ENCODE results near the gene HPS6.

- no peak for TF ChIP-seq RAD21 (IDR thresholded peaks at IDR 0.05; ENCODE audit: low read depth)
- TF ChIP-seq EZH2phosphoT487 (IDR thresholded peaks at IDR 0.05; ENCODE audit: borderline replicate concordance), result no peak
- TF ChIP-seq CTCF (IDR thresholded peaks at IDR 0.05 in 2 of 3, conservative IDR thresholded peaks at IDR 0.05 in 1 of 3; ENCODE audit: borderline replicate concordance in 1 of 3, insufficient read depth in 1 of 3, low read depth in 2 of 3, low read length in 2 of 3), result no peak
- no peak for TF ChIP-seq REST (IDR thresholded peaks at IDR 0.05; ENCODE audit: low read depth)
- no peak for TF ChIP-seq MAX (IDR thresholded peaks at IDR 0.05)
- no peak for TF ChIP-seq POLR2AphosphoS5 (IDR thresholded peaks at IDR 0.05; ENCODE audit: low read depth, low read length)
- TF ChIP-seq CEBPB (IDR thresholded peaks at IDR 0.05; ENCODE audit: low read depth), result no peak
- TF ChIP-seq ATF3 (IDR thresholded peaks at IDR 0.05), result no peak
- no peak for TF ChIP-seq POLR2A (IDR thresholded peaks at IDR 0.05; ENCODE audit: borderline replicate concordance, extremely low read depth, insufficient read depth, insufficient read length)
- TF ChIP-seq SRF (IDR thresholded peaks at IDR 0.05; ENCODE audit: low read depth), result no peak
- TF ChIP-seq SIN3A (IDR thresholded peaks at IDR 0.05; ENCODE audit: low read depth), result no peak
- TF ChIP-seq ELF1 (IDR thresholded peaks at IDR 0.05; ENCODE audit: borderline replicate concordance, low read depth), result no peak
- no peak for TF ChIP-seq CBX3 (IDR thresholded peaks at IDR 0.05; ENCODE audit: low read depth)
- no peak for TF ChIP-seq SP1 (IDR thresholded peaks at IDR 0.05; ENCODE audit: low read depth)
These were observed 18.4 kb downstream of the HPS6 start for GRCh38 chr10:102083541-102083940.

Data from HCT116 (cell line).